Stimulated activated CD8-positive, alpha-beta memory T cell treated with anti-CD3 and anti-CD28 coated beads, Interleukin-12 subunit alpha, Interleukin-12 subunit beta, amount 100 ng/mL, for 24 hours (primary cell): Measurements from ENCODE around the gene KIAA0513.

ENCODE experiments used
- DNase-seq: peaks from one replicate; pipeline ENCODE4 v3.0.0-alpha.2; 2020; ENCODE audit errors: extremely low read depth

The KIAA0513 gene

DNA sequence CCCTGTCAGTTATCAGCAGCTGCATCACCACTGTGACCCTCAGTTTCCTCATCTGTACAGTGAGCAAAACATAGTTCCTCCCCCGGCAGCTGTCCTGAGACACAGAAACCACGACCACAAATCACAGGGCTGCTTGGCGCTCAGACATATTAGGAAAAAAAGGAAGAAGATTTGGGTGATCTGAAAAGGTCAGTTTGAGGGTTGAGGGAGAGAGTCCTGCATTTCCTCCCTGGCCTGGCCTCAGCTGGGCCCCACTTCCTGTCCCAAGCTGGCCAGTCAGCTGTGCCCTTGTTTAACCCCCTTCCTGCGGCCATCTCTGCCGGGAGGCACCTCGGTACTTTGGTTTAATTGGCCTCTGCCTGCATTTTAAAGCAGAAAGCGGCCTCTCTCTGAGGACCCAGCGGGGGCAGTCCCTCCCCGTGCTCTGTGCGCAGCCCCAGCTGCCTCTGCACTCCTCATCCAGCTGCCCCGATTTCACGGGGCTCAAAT is 108.7 kb downstream of the KIAA0513 start:
- no peak for DNase-seq

GRCh38 chr16:85136702-85137322 is 109.2 kb downstream of the KIAA0513 start:
- no peak for DNase-seq

- DNase-seq: no peak
Observed at GRCh38 chr16:85137323-85138072, 109.9 kb downstream of the KIAA0513 start.

DNA sequence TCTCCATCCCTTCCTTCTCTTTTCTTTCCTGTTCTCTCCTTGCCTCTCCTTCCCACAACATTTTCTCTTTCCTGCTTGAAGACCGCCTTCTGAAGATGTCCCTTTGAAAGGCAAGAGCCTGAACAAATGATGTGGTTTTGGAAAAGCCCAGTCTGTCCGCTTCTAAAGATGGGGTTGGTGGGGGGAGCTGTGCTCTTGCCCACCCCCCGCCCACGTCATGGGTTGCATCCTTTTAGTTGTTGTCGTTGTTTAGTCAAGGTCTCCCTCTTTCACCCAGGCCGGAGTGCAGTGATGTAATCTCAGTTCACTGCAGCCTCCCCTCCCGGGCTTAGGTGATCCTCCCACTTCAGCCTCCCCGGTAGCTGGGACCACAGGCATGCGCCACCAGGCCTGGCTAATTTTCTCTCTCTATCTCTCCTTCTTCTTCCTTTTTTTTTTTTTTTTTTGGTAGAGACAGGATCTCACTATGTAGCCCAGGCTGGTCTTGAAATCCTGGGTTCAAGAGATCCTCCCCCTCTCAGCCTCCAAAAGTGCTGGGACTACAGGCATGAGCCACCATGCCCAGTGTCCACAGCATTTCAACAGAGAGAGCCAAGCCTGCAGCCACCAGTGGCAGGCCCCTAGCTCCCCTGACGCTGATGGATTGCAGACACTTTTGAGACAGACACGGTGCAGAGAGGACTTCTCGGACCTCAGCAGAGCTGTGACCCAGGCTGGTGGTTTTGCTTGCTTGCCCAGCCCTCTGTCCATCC is 110.7 kb downstream of the KIAA0513 start:
- no peak for DNase-seq

GRCh38 chr16:85138825-85139627 is 111.4 kb downstream of the KIAA0513 start:
- no peak for DNase-seq

DNA sequence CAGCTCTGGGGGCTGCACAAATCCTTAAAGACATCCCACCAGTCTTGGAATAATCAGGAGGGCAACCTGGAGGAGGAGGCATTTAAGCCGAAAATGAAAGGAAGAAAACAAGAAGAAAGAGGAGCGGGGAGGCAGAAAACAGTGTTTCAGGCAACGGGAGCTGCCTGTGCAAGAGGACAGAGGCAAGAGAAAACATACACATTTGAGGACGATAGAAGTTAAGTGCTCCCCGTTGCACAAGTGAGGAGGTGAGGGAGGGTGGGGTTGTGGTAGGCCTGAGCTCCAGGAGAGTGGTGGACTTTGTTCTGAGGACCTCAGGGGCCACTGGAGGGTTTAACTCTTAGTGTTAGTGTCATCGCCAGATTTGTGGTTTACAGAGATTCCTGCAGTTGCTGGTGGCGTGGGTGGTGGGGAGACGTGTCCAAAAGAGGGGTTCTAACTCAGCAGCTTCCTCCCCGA is 112.3 kb downstream of the KIAA0513 start:
- DNase-seq: no peak

DNA sequence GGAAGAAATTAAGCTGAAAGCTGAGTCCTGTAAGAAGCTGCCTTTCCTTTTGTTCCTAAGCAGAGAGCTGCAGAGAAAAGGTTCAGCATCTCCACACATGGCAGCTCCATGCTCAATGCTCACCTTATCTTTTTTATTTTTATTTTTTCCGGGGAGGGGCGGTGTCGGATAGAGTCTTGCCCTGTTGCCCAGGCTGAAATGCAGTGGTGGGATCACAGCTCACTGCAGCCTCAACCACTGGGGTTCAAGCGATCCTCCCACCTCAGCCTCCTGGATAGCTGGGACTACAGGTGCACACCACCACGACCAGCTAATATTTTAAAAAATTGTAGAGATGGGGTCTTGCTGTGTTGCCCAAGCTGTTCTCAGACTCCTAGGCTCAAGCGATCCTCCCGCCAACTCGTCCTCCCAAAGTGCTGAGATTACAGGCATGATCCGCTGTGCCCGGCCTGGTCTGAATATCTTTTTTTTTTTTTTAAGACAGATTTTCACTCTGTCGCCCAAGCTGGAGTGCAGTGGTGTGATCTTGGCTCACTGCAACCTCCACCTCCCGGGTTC is 112.9 kb downstream of the KIAA0513 start:
- no peak for DNase-seq

DNA sequence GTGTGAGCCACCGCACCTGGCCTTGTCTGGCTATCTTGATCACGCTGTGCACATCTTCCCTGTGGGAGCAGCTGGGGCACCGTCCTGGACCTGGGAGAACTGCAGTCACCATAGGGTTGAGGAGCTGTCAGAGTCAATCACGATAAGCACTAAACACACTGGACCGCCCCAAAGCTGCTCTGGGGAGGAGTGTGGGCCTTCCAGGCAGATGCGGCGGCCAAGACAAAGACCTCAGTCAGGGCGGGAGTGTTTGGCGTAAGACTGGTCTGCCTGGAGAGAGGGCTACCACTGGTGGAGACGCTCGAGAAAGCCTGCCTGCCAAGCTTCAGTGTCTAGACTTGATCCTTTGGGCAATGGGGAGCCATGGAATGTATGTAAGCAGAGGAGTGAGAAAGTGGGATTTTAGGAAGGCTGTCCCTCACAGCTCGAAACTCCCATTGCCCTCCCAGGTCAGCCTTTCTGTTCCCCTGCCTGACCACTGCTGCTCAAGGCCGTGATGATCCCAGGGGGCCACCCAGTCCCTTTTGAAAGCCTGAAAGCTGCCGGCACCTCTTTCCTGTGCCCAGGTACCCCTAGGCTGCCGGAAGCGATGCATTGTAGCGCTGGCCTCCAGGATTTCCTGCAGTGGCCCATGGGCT is 114.0 kb downstream of the KIAA0513 start:
- DNase-seq: no peak

- no peak for DNase-seq
Observed at GRCh38 chr16:85142129-85142513, 114.5 kb downstream of the KIAA0513 start.

- no peak for DNase-seq
Observed at GRCh38 chr16:85142771-85143211, 115.2 kb downstream of the KIAA0513 start.
